Transverse colon (tissue), 4 donors: ENCODE data around the gene ALPP. TPM values are rescaled to one million over a fixed set of nuclear protein-coding genes. Genes with fewer than 3 reads are reported as not detected.

ENCODE experiments used
- DNase-seq: peaks from one replicate; pipeline ENCODE4 v3.0.0-alpha.2; 2019
- H3K27ac ChIP-seq, 4 donors: fragments of 200-600 bp; sonication (generic); 2 replicates each; pipeline ENCODE4 v1.5.1; 2016 to 2018; ENCODE audit warnings: inconsistent platforms in 4 of 4
- H3K27me3 ChIP-seq: fragments of 200-600 bp; sonication (generic); 2 replicates; pipeline ENCODE4 v1.5.1; 2017; ENCODE audit warnings: inconsistent platforms
- H3K36me3 ChIP-seq, 4 donors: fragments of 200-600 bp; sonication (generic); 2 replicates each; pipeline ENCODE4 v1.5.1; 2017 to 2019; ENCODE audit warnings: inconsistent platforms in 4 of 4
- H3K4me1 ChIP-seq, 4 donors: fragments of 200-600 bp; sonication (generic); 2 replicates each; pipeline ENCODE4 v1.5.1; 2017 to 2020; ENCODE audit warnings: inconsistent platforms in 4 of 4
- H3K4me3 ChIP-seq, 4 donors: fragments of 200-600 bp; sonication (generic); 1 replicate in 1 of 4; 2 replicates in 3 of 4; pipeline versions ENCODE4 v1.5.1 to v1.6.1; 2017 to 2019; ENCODE audit warnings: inconsistent platforms in 4 of 4
- H3K9me3 ChIP-seq, 2 donors: fragments of 200-600 bp; sonication (generic); 2 replicates each; pipeline ENCODE4 v1.5.1; 2017 to 2019; ENCODE audit warnings: inconsistent platforms in 2 of 2
- EP300 ChIP-seq: sonication (generic); formaldehyde crosslinking; IDR thresholded peaks from one replicate; pipeline ENCODE4 v1.6.1; 2017; ENCODE audit warnings: antibody characterized with exemption, low read depth
- POLR2A ChIP-seq: fragments of 450-650 bp; IDR thresholded peaks from one replicate; pipeline ENCODE4 v1.6.1; 2016; ENCODE audit warnings: antibody characterized with exemption, mild to moderate bottlenecking, moderate library complexity
- POLR2AphosphoS5 ChIP-seq, 3 donors: sonication (generic); formaldehyde crosslinking; IDR thresholded peaks; one replicate each; pipeline ENCODE4 v1.6.1; 2016; ENCODE audit warnings: antibody characterized with exemption in 3 of 3
- WGBS, 2 donors: methylation state at CpG; one replicate each; pipeline ENCODE4 v1.1.5; 2018; ENCODE audit warnings: low coverage in 1 of 2; 5-methylcytosine and 5-hydroxymethylcytosine counted together
- in situ Hi-C, 4 donors: fragments of 200-750 bp; cut with MboI; loops; one replicate each; pipeline versions ENCODE4 v1.15.0 to v1.15.1; 2017; ENCODE audit warnings: low sequenced_read_pairs in 3 of 4, low pct_ligation_motif_present in 1 of 4, low pct_unique_long_range_greater_than_20kb in 1 of 4
- intact Hi-C: fragments of 100-400 bp; cut with DNase I; formaldehyde crosslinking; loops from one replicate; pipeline ENCODE4 v1.15.1; 2023; ENCODE audit warnings: low total_unique reads
- total RNA-seq, 4 donors: library from RNA; depleted of rRNA; stranded (reverse); fragments of >200 nt; gene quantifications; one replicate each; pipeline ENCODE4 v1.1.0, GENCODE V29; 2016
- TF ChIP-seq, protein P1 (sequence below), 5 experiments: fragments of 200-600 bp in 3 of 5; fragments of 450-650 bp in 2 of 5; sonication (generic) in 3 of 5; IDR thresholded peaks; 1 replicate in 2 of 5; 2 replicates in 3 of 5; pipeline ENCODE4 v1.5.1; 2016 to 2017; ENCODE audit warnings: antibody characterized with exemption in 5 of 5, inconsistent platforms in 3 of 5, mild to moderate bottlenecking in 2 of 5, moderate library complexity in 1 of 5

The ALPP gene
- total RNA-seq, 4 donors from 2014 or later: not detected

- no peaks in the 10 kb centered on the region for H3K9me3 ChIP-seq
- intact Hi-C loops: no loop called here
- H3K36me3 ChIP-seq: no peaks in the 10 kb centered on the region
- WGBS, 2 donors: 36% methylated on average over 22 of the region's 23 CpGs; no CpG with 5 or more reads in 1 of the 2 donors
- DNase-seq: no peak
- no peak overlapping the region for H3K27ac ChIP-seq
- H3K4me1 ChIP-seq: peaks cover 0 to 5% (median 0%) of the 10 kb centered on the region in 4 donors
- H3K27me3 ChIP-seq: peaks cover 98% of the 10 kb centered on the region
- in situ Hi-C loops: no loop called here
- no peak overlapping the region for H3K4me3 ChIP-seq
- TF ChIP-seq EP300: no peak
Observed at GRCh38 chr2:232386490-232386739, 7.9 kb downstream of the ALPP start.

- Histone ChIP-seq H3K4me3 (no peak overlapping the region), H3K27me3 (peaks cover 98% of the 10 kb centered on the region)
- DNase-seq: no peak
Observed at GRCh38 chr2:232386740-232387450, 8.3 kb downstream of the ALPP start.

DNA sequence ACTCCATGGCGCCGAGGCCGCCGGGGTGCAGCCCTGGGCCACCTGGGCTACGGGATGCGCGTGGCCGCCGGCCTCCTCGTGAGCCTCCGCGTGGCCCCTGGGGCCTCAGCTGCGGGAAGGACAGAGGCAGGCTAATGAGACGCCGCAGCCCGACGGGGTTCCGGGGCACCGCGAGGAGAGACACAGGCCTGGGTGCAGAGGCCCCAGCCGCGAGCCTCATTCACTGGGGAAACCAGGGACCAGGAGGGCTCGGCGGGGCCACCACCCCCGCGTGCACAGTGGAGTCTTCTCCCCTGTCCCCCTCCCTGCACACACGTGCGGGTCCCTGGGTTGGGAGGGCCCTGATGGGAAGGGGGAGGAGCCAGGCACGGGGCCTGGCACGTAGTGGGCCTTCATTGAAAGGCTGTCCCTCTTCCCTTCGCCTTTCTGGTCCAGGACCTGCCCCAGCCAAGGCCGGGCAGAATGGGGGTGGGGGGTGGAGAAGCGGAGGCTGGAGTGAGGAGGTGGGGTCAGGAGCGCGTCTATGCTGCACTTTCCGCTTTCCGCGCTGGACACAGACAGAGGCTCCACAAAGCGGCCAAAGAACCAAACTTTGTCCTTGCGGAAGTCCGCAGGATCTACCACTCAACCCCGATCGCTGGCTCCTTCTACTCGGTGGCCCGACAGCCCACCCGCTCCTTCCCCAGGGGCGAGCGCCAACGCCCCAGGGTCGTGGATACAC lies 9.1 kb downstream of the ALPP start:
- intact Hi-C loops (no loop called here), in situ Hi-C loops (no loop called here)
- TF ChIP-seq POLR2AphosphoS5 (IDR thresholded peaks at IDR 0.05): no peak
- TF ChIP-seq, protein P1, sequence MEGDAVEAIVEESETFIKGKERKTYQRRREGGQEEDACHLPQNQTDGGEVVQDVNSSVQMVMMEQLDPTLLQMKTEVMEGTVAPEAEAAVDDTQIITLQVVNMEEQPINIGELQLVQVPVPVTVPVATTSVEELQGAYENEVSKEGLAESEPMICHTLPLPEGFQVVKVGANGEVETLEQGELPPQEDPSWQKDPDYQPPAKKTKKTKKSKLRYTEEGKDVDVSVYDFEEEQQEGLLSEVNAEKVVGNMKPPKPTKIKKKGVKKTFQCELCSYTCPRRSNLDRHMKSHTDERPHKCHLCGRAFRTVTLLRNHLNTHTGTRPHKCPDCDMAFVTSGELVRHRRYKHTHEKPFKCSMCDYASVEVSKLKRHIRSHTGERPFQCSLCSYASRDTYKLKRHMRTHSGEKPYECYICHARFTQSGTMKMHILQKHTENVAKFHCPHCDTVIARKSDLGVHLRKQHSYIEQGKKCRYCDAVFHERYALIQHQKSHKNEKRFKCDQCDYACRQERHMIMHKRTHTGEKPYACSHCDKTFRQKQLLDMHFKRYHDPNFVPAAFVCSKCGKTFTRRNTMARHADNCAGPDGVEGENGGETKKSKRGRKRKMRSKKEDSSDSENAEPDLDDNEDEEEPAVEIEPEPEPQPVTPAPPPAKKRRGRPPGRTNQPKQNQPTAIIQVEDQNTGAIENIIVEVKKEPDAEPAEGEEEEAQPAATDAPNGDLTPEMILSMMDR (IDR thresholded peaks at IDR 0.05): no peak
- no peak for TF ChIP-seq POLR2A
- TF ChIP-seq EP300: no peak
- 34% methylated on average over 34 of the region's 50 CpGs; no CpG with 5 or more reads in 1 of the 2 donors for WGBS, 2 donors
- H3K4me3 ChIP-seq: no peak overlapping the region
- no peaks in the 10 kb centered on the region for H3K9me3 ChIP-seq
- no peak for DNase-seq
- H3K27me3 ChIP-seq: peaks cover 96% of the 10 kb centered on the region
- peaks cover 0 to 5% (median 0%) of the 10 kb centered on the region in 4 donors for H3K4me1 ChIP-seq
- no peak overlapping the region for H3K27ac ChIP-seq
- H3K36me3 ChIP-seq: no peaks in the 10 kb centered on the region

More at GRCh38 chr2:232386740-232387450, 8.3 kb downstream of the ALPP start:
- intact Hi-C loops: no loop called here
- H3K4me1 ChIP-seq: peaks cover 0 to 5% (median 0%) of the 10 kb centered on the region in 4 donors
- H3K9me3 ChIP-seq: no peaks in the 10 kb centered on the region
- H3K36me3 ChIP-seq: no peaks in the 10 kb centered on the region
- in situ Hi-C loops: no loop called here
- 35% methylated on average over 22 of the region's 75 CpGs; no CpG with 5 or more reads in 1 of the 2 donors for WGBS, 2 donors
- no peak overlapping the region for H3K27ac ChIP-seq
- TF ChIP-seq POLR2A: no peak
- TF ChIP-seq, protein P1 (IDR thresholded peaks at IDR 0.05): no peak
- no peak for TF ChIP-seq POLR2AphosphoS5 (IDR thresholded peaks at IDR 0.05)
- no peak for TF ChIP-seq EP300

GRCh38 chr2:232388324-232388891 lies 9.9 kb downstream of the ALPP start:
- TF ChIP-seq POLR2AphosphoS5 (IDR thresholded peaks at IDR 0.05): no peak
- no peak for TF ChIP-seq POLR2A
- TF ChIP-seq, protein P1 (IDR thresholded peaks at IDR 0.05): no peak
- no peak for TF ChIP-seq EP300
- Histone ChIP-seq H3K36me3 (no peaks in the 10 kb centered on the region), H3K4me1 (peaks cover 0 to 5% (median 0%) of the 10 kb centered on the region in 4 donors), H3K9me3 (no peaks in the 10 kb centered on the region), H3K27ac (no peak overlapping the region), H3K4me3 (no peak overlapping the region), H3K27me3 (peaks cover 90% of the 10 kb centered on the region)
- in situ Hi-C loops (no loop called here), intact Hi-C loops (no loop called here)
- 38% methylated on average over 39 of the region's 42 CpGs; no CpG with 5 or more reads in 1 of the 2 donors for WGBS, 2 donors
- DNase-seq: no peak
